ENCODE data around the gene MAJIN. TPM values are rescaled to one million over a fixed set of nuclear protein-coding genes. Genes with fewer than 3 reads are reported as not detected.

MAJIN gene
- total RNA-seq, 1 donor from 2014 or later = not detected

- peak in 1 of 2 donors; percentile 98 for DNase-seq (ENCODE audit: extremely low spot score in 2 of 2)
- intact Hi-C loops (cut with DNase I) = loop anchor here (1.0 kb wide), 1 partner anchor 43 kb away; no protein-coding TSS in a partner anchor
- TF ChIP-seq CTCF (IDR thresholded peaks at IDR 0.05) (no peak), POLR2A (IDR thresholded peaks at IDR 0.05) (peak in 1 of 2 donors; percentile 75), POLR2AphosphoS5 (IDR thresholded peaks at IDR 0.05; ENCODE audit: insufficient read depth in 1 of 2, low read depth in 1 of 2) (peak; percentile 88 to 94)
- H3K27me3 ChIP-seq = no peaks in the 10 kb centered on the region
- peaks cover 26% of the 10 kb centered on the region for H3K4me1 ChIP-seq
- peak within 1 kb of the TSS; percentile 97 for H3K27ac ChIP-seq
- H3K4me3 ChIP-seq = peak within 1 kb of the TSS; percentile 76 to 83
- H3K9me3 ChIP-seq = no peaks in the 10 kb centered on the region
- peaks cover 0 to 18% of the 10 kb centered on the region in 2 donors for H3K36me3 ChIP-seq
Measured at GRCh38 chr11:64923944-64924909, 47.7 kb downstream of the MAJIN start, which contains the start of gene PPP2R5B. PPP2R5B (plus strand) TSS chr11:64924689; CDS start chr11:64925735, 1,046 bp downstream.

GRCh38 chr11:64923151-64923661 lies 48.7 kb downstream of the MAJIN start:
- intact Hi-C loops (cut with DNase I) = no loop called here
- Histone ChIP-seq H3K4me3 (no peak overlapping the region), H3K36me3 (peaks cover 0 to 12% of the 10 kb centered on the region in 2 donors), H3K27ac (peak overlapping the region; percentile 97), H3K9me3 (no peaks in the 10 kb centered on the region), H3K4me1 (peaks cover 36% of the 10 kb centered on the region), H3K27me3 (no peaks in the 10 kb centered on the region)
- DNase-seq (ENCODE audit: extremely low spot score in 2 of 2) = no peak
- TF ChIP-seq CTCF (IDR thresholded peaks at IDR 0.05) (no peak), POLR2AphosphoS5 (IDR thresholded peaks at IDR 0.05; ENCODE audit: insufficient read depth in 1 of 2, low read depth in 1 of 2) (no peak), POLR2A (IDR thresholded peaks at IDR 0.05) (no peak)

GRCh38 chr11:64921384-64921783 lies 50.5 kb downstream of the MAJIN start:
- intact Hi-C loops (cut with DNase I) = no loop called here
- DNase-seq (ENCODE audit: extremely low spot score in 2 of 2) = no peak

GRCh38 chr11:64920124-64920523 lies 51.8 kb downstream of the MAJIN start:
- H3K27ac ChIP-seq = no peak overlapping the region
- intact Hi-C loops (cut with DNase I) = no loop called here
- TF ChIP-seq POLR2AphosphoS5 (IDR thresholded peaks at IDR 0.05; ENCODE audit: insufficient read depth in 1 of 2, low read depth in 1 of 2) (no peak), POLR2A (IDR thresholded peaks at IDR 0.05) (no peak), CTCF (IDR thresholded peaks at IDR 0.05) (no peak)
- H3K36me3 ChIP-seq = no peaks in the 10 kb centered on the region
- no peaks in the 10 kb centered on the region for H3K27me3 ChIP-seq
- DNase-seq (ENCODE audit: extremely low spot score in 2 of 2) = no peak
- H3K4me1 ChIP-seq = peaks cover 43% of the 10 kb centered on the region
- no peaks in the 10 kb centered on the region for H3K9me3 ChIP-seq
- H3K4me3 ChIP-seq = no peak overlapping the region

More at GRCh38 chr11:64921384-64921783, 50.5 kb downstream of the MAJIN start:
- Histone ChIP-seq H3K36me3 (no peaks in the 10 kb centered on the region), H3K27me3 (no peaks in the 10 kb centered on the region), H3K9me3 (no peaks in the 10 kb centered on the region), H3K27ac (no peak overlapping the region), H3K4me1 (peaks cover 43% of the 10 kb centered on the region), H3K4me3 (no peak overlapping the region)
- TF ChIP-seq CTCF (IDR thresholded peaks at IDR 0.05) (no peak), POLR2A (IDR thresholded peaks at IDR 0.05) (no peak), POLR2AphosphoS5 (IDR thresholded peaks at IDR 0.05; ENCODE audit: insufficient read depth in 1 of 2, low read depth in 1 of 2) (no peak)
